Osteoblast (primary cell): ENCODE results near the gene UTP4. TPM values are rescaled to one million over a fixed set of nuclear protein-coding genes. Genes with fewer than 3 reads are reported as not detected.
"Not testable (repeated sequence)": the region's sequence is repeated elsewhere in the genome, so short reads cannot be mapped to it uniquely, and the experiment has no call there.

Experiments used
- DNase-seq: peaks from one replicate; pipeline ENCODE4 v3.0.0; 2011; ENCODE audit warnings: low spot score, mixed read lengths; ENCODE audit not compliant: insufficient read length; ENCODE audit errors: missing footprints
- H2AFZ ChIP-seq: 2 replicates; pipeline ENCODE4 v1.6.0; 2011; ENCODE audit warnings: mild to moderate bottlenecking, low read length
- H3K27ac ChIP-seq: 2 replicates; pipeline ENCODE4 v1.5.1; 2011; ENCODE audit warnings: mild to moderate bottlenecking, low read depth, low read length, moderate library complexity
- H3K27me3 ChIP-seq: 2 replicates; pipeline ENCODE4 v1.6.0; 2012; ENCODE audit warnings: mild to moderate bottlenecking, control low read depth, inconsistent platforms, low read length, moderate library complexity; ENCODE audit not compliant: insufficient read depth
- H3K36me3 ChIP-seq: 2 replicates; pipeline ENCODE4 v1.5.1; 2011; ENCODE audit warnings: mild to moderate bottlenecking, low read length, control low read depth, moderate library complexity; ENCODE audit not compliant: insufficient read depth
- H3K4me1 ChIP-seq: 2 replicates; pipeline ENCODE4 v1.5.1; 2011; ENCODE audit warnings: mild to moderate bottlenecking, low read length, control low read depth, moderate library complexity; ENCODE audit not compliant: insufficient read depth
- H3K4me2 ChIP-seq: 2 replicates; pipeline ENCODE4 v1.6.0; 2011; ENCODE audit warnings: mild to moderate bottlenecking, low read length; ENCODE audit not compliant: insufficient read depth
- H3K4me3 ChIP-seq: fragments of 200-600 bp; sonication (generic); 3 replicates; pipeline ENCODE4 v1.5.1; 2012; ENCODE audit warnings: mild to moderate bottlenecking, low read length, inconsistent platforms; ENCODE audit not compliant: insufficient read depth
- H3K79me2 ChIP-seq: 2 replicates; pipeline ENCODE4 v1.6.0; 2012; ENCODE audit warnings: mild to moderate bottlenecking, low read length, control low read depth, inconsistent platforms; ENCODE audit not compliant: insufficient read depth
- H3K9me3 ChIP-seq: 2 replicates; pipeline ENCODE4 v1.5.1; 2011; ENCODE audit warnings: low read depth, low read length, control low read depth
- H4K20me1 ChIP-seq: 2 replicates; pipeline ENCODE4 v1.6.0; 2012; ENCODE audit warnings: mild to moderate bottlenecking, low read length, control low read depth; ENCODE audit not compliant: insufficient read depth
- CTCF ChIP-seq: IDR thresholded peaks from 2 replicates; pipeline ENCODE4 v1.5.1; 2011; ENCODE audit warnings: mild to moderate bottlenecking, low read depth, low read length, moderate library complexity; ENCODE audit errors: extremely low read depth
- total RNA-seq: library from RNA; depleted of rRNA; stranded (reverse); fragments of >200 nt; gene quantifications from 2 replicates; pipeline ENCODE4 v1.2.3, GENCODE V29; 2012

UTP4 gene
- total RNA-seq, 1 donor, result 17.4 TPM

- Histone ChIP-seq H3K27ac (no peak overlapping the region), H3K4me3 (no peak overlapping the region), H3K79me2 (peaks cover 78% of the 10 kb centered on the region), H2AFZ (no peak overlapping the region), H4K20me1 (peaks cover 34% of the 10 kb centered on the region), H3K4me1 (peaks cover 10% of the 10 kb centered on the region), H3K36me3 (peaks cover 5% of the 10 kb centered on the region), H3K4me2 (no peak overlapping the region), H3K27me3 (no peaks in the 10 kb centered on the region), H3K9me3 (no peaks in the 10 kb centered on the region)
- no peak for TF ChIP-seq CTCF
- DNase-seq, result no peak
Observed at GRCh38 chr16:69126221-69126620, 6.2 kb upstream of the UTP4 start.

- H3K4me3 ChIP-seq, H3K4me2 ChIP-seq, H2AFZ ChIP-seq, H3K36me3 ChIP-seq, H3K27me3 ChIP-seq, H3K9me3 ChIP-seq, DNase-seq, H3K27ac ChIP-seq: not testable (repeated sequence)
- Histone ChIP-seq H4K20me1 (peaks cover 34% of the 10 kb centered on the region), H3K79me2 (peaks cover 84% of the 10 kb centered on the region), H3K4me1 (peaks cover 10% of the 10 kb centered on the region)
Observed at GRCh38 chr16:69126801-69127200, 5.6 kb upstream of the UTP4 start.

- H2AFZ ChIP-seq, result no peak overlapping the region
- H3K79me2 ChIP-seq, result peaks cover 91% of the 10 kb centered on the region
- TF ChIP-seq CTCF, result no peak
- no peaks in the 10 kb centered on the region for H3K9me3 ChIP-seq
- no peak overlapping the region for H3K4me3 ChIP-seq
- H3K4me2 ChIP-seq, result no peak overlapping the region
- DNase-seq, result no peak
- H3K27ac ChIP-seq, result no peak overlapping the region
- peaks cover 12% of the 10 kb centered on the region for H3K4me1 ChIP-seq
- peaks cover 5% of the 10 kb centered on the region for H3K36me3 ChIP-seq
- peaks cover 32% of the 10 kb centered on the region for H4K20me1 ChIP-seq
- no peaks in the 10 kb centered on the region for H3K27me3 ChIP-seq
Observed at GRCh38 chr16:69127966-69128510, 4.4 kb upstream of the UTP4 start.

GRCh38 chr16:69130461-69130860, 2.0 kb upstream of the UTP4 start:
- Histone ChIP-seq H3K27me3 (no peaks in the 10 kb centered on the region), H3K4me2 (peak overlapping the region; percentile 94), H3K9me3 (no peaks in the 10 kb centered on the region), H3K4me3 (peak overlapping the region; percentile 98), H3K36me3 (peaks cover 5% of the 10 kb centered on the region), H4K20me1 (peaks cover 22% of the 10 kb centered on the region), H2AFZ (no peak overlapping the region), H3K79me2 (peaks cover 95% of the 10 kb centered on the region), H3K4me1 (peaks cover 25% of the 10 kb centered on the region), H3K27ac (peak overlapping the region; percentile 17)
- no peak for TF ChIP-seq CTCF
- DNase-seq, result peak; percentile 82
